Neural cell (in vitro differentiated cells): ENCODE data around the gene SKP1. TPM values are rescaled to one million over a fixed set of nuclear protein-coding genes. Genes with fewer than 3 reads are reported as not detected.

Experiments
- H2AFZ ChIP-seq: fragments of 200-600, 300-800 bp; sonication (generic), shearing (Covaris generic); 2 replicates; pipeline ENCODE4 v1.6.0; 2014; ENCODE audit warnings: low read depth, mild to moderate bottlenecking, antibody characterized with exemption, low read length, moderate library complexity
- H3F3A ChIP-seq: fragments of 200-600 bp; shearing (Covaris generic); 2 replicates; pipeline ENCODE4 v1.6.1; 2016; ENCODE audit warnings: mild to moderate bottlenecking, moderate library complexity, mixed read lengths, antibody characterized with exemption, low read length; ENCODE audit not compliant: insufficient read depth, poor library complexity, severe bottlenecking
- H3K27ac ChIP-seq: fragments of 200-600, 300-800 bp; sonication (generic), shearing (Covaris generic); 2 replicates; pipeline ENCODE4 v1.5.1; 2014; ENCODE audit warnings: mild to moderate bottlenecking, low read length, moderate library complexity
- H3K27me3 ChIP-seq: fragments of 300-800, 200-600 bp; sonication (generic), shearing (Covaris generic); 2 replicates; pipeline ENCODE4 v1.6.0; 2014; ENCODE audit warnings: mild to moderate bottlenecking, low read depth, low read length, moderate library complexity; ENCODE audit not compliant: insufficient read depth
- H3K36me3 ChIP-seq: fragments of 300-800, 200-600 bp; sonication (generic), shearing (Covaris generic); 2 replicates; pipeline ENCODE4 v1.5.1; 2014; ENCODE audit warnings: mild to moderate bottlenecking, antibody characterized with exemption, low read length, moderate library complexity; ENCODE audit not compliant: insufficient read depth
- H3K4me2 ChIP-seq: fragments of 300-800, 200-600 bp; sonication (generic), shearing (Covaris generic); 2 replicates; pipeline ENCODE4 v1.6.0; 2014; ENCODE audit warnings: mild to moderate bottlenecking, low read length
- H3K4me3 ChIP-seq: fragments of 300-800, 200-600 bp; sonication (generic), shearing (Covaris generic); 2 replicates; pipeline ENCODE4 v1.5.1; 2014; ENCODE audit warnings: mild to moderate bottlenecking, low read length, moderate library complexity
- H3K79me2 ChIP-seq: fragments of 200-600 bp; shearing (Covaris generic); replicated peaks from 2 replicates; pipeline ENCODE4 v1.6.0; 2014; ENCODE audit warnings: mild to moderate bottlenecking, low read length, moderate library complexity; ENCODE audit not compliant: insufficient read depth
- H3K9ac ChIP-seq: fragments of 300-800, 200-600 bp; sonication (generic), shearing (Covaris generic); 2 replicates; pipeline ENCODE4 v1.6.1; 2016; ENCODE audit warnings: mild to moderate bottlenecking, low read length, mixed read lengths
- H3K9me2 ChIP-seq: fragments of 200-600 bp; shearing (Covaris generic); 2 replicates; pipeline ENCODE4 v1.6.1; 2016; ENCODE audit warnings: mild to moderate bottlenecking, low read length, mixed read lengths; ENCODE audit not compliant: insufficient read depth
- H3K9me3 ChIP-seq: fragments of 200-600, 300-800 bp; sonication (generic), shearing (Covaris generic); 2 replicates; pipeline ENCODE4 v1.6.1; 2016; ENCODE audit warnings: mild to moderate bottlenecking, mixed run types, low read length, moderate library complexity, mixed read lengths
- H4K20me1 ChIP-seq: fragments of 200-600 bp; shearing (Covaris generic); 2 replicates; pipeline ENCODE4 v1.6.1; 2016; ENCODE audit warnings: mild to moderate bottlenecking, mixed run types; ENCODE audit not compliant: insufficient read depth
- CTCF ChIP-seq: fragments of 450-650 bp; IDR thresholded peaks from 2 replicates; pipeline ENCODE4 v1.5.1; 2014; ENCODE audit warnings: antibody characterized with exemption, mild to moderate bottlenecking, moderate library complexity; ENCODE audit not compliant: poor library complexity, severe bottlenecking
- EP300 ChIP-seq: fragments of 450-650 bp; conservative IDR thresholded peaks from 2 replicates; pipeline ENCODE4 v1.6.1; 2014; ENCODE audit warnings: antibody characterized with exemption, mild to moderate bottlenecking, moderate library complexity; ENCODE audit not compliant: poor library complexity, severe bottlenecking
- EZH2 ChIP-seq: fragments of 200-600, 300-800 bp; shearing (Covaris generic), sonication (generic); IDR thresholded peaks from 2 replicates; pipeline ENCODE4 v1.6.1; 2014; ENCODE audit warnings: antibody characterized with exemption, low read length, borderline replicate concordance, mild to moderate bottlenecking; ENCODE audit not compliant: insufficient read depth, poor library complexity, severe bottlenecking
- MXI1 ChIP-seq: fragments of 450-650 bp; conservative IDR thresholded peaks from 2 replicates; pipeline ENCODE4 v1.6.1; 2014; ENCODE audit warnings: antibody characterized with exemption, mild to moderate bottlenecking; ENCODE audit not compliant: poor library complexity, severe bottlenecking
- POLR2AphosphoS5 ChIP-seq: IDR thresholded peaks from 2 replicates; pipeline ENCODE4 v1.6.1; 2012
- RAD21 ChIP-seq: fragments of 450-650 bp; conservative IDR thresholded peaks from 2 replicates; pipeline ENCODE4 v1.6.1; 2014; ENCODE audit warnings: antibody characterized with exemption, mild to moderate bottlenecking, moderate library complexity
- REST ChIP-seq: IDR thresholded peaks from 2 replicates; pipeline ENCODE4 v1.6.1; 2012; ENCODE audit warnings: borderline replicate concordance
- SMC3 ChIP-seq: fragments of 450-650 bp; conservative IDR thresholded peaks from 2 replicates; pipeline ENCODE4 v1.6.1; 2014; ENCODE audit warnings: antibody characterized with exemption, mild to moderate bottlenecking, moderate library complexity; ENCODE audit not compliant: poor library complexity
- TAF1 ChIP-seq: IDR thresholded peaks from 2 replicates; pipeline ENCODE4 v1.6.1; 2012; ENCODE audit warnings: low read depth
- polyA plus RNA-seq: library from polyadenylated mRNA; depleted of rRNA; stranded (reverse); fragments of >200 nt; gene quantifications from 2 replicates; pipeline ENCODE4 v1.2.3, GENCODE V29; 2014

SKP1 gene
- polyA plus RNA-seq, 1 donor from 2014 or later: 1,492 TPM

DNA sequence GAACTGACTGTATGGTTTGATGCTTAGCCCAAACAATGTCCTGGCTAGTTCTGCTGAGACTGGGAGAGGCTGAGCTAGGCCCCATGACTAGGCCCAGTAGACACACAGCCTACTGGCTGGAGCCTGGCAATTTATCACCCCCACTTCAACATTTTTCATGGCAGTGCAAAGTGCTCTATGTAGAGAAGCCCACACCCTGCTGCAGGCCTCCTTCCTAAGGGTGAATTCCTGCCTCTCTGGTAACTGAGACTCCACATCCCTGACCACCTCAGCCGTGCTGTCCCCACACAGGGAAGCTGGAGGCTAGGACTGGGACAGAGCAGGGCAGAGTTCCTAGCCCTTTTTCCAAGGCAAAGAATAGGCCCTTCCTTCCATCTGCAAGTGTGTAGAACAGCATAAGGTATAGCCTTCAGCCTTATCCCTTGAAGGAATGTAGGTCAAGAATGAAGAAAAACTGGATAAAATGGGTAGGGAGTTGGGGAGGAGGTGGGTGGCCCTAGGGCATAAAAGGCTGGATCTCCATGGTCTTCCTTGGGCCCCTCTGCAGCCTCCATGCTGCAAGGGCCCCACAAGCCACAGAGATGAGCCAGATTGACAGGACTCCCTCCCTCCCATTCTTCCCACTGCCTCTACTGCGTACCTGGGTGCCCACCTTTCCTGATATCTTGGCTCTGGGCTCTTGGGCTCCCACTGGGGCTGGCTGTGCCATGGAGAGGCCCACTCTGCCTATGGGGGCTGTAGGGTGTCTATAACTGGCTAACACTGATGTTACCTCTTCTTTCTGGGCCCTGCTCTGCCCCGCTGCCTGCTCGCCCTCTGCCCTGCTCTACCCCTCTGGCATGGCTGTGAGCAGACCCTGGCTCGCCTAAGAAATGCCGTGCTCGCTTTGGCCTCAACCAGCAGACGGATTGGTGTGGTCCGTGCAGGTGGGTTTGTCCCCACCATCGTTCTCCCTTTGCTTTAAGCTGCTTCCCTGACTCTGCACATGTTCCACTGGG lies 32.5 kb downstream of the SKP1 start:
- Histone ChIP-seq H2AFZ (no peak overlapping the region), H3K9me3 (no peaks in the 10 kb centered on the region), H3F3A (no peaks in the 10 kb centered on the region), H3K27ac (no peak overlapping the region), H3K9me2 (no peaks in the 10 kb centered on the region), H3K27me3 (no peaks in the 10 kb centered on the region), H3K4me3 (no peak overlapping the region), H3K79me2 (peaks cover 3% of the 10 kb centered on the region), H3K9ac (no peak overlapping the region), H3K36me3 (no peaks in the 10 kb centered on the region), H4K20me1 (no peaks in the 10 kb centered on the region), H3K4me2 (no peak overlapping the region)
- TF ChIP-seq EP300: no peak
- TF ChIP-seq SMC3: no peak
- no peak for TF ChIP-seq CTCF
- TF ChIP-seq EZH2: no peak
- no peak for TF ChIP-seq RAD21
- no peak for TF ChIP-seq POLR2AphosphoS5
- no peak for TF ChIP-seq TAF1
- TF ChIP-seq REST: no peak
- TF ChIP-seq MXI1: no peak

GRCh38 chr5:134143431-134143830 lies 33.3 kb downstream of the SKP1 start:
- Histone ChIP-seq H3K9me2 (no peaks in the 10 kb centered on the region), H3K4me2 (no peak overlapping the region), H3F3A (no peaks in the 10 kb centered on the region), H2AFZ (no peak overlapping the region), H3K4me3 (no peak overlapping the region), H3K36me3 (no peaks in the 10 kb centered on the region), H3K27ac (no peak overlapping the region), H3K79me2 (no peaks in the 10 kb centered on the region), H3K27me3 (no peaks in the 10 kb centered on the region), H3K9me3 (no peaks in the 10 kb centered on the region), H3K9ac (no peak overlapping the region), H4K20me1 (no peaks in the 10 kb centered on the region)
- TF ChIP-seq EP300 (no peak), EZH2 (no peak), SMC3 (no peak), CTCF (no peak), POLR2AphosphoS5 (no peak), MXI1 (no peak), RAD21 (no peak), REST (no peak), TAF1 (no peak)
